ENCODE results near the gene GBGT1. TPM values are rescaled to one million over a fixed set of nuclear protein-coding genes. Genes with fewer than 3 reads are reported as not detected.

GBGT1 gene
- total RNA-seq, 1 donor = 3.3 TPM

- TF ChIP-seq CTCF (IDR thresholded peaks at IDR 0.05; ENCODE audit: extremely low read depth, low read depth, low read length) = peak; percentile 94
- peak; percentile 98 for DNase-seq (ENCODE audit: insufficient read length, low spot score, missing footprints)
- Histone ChIP-seq H3K27me3 (ENCODE audit: insufficient read depth, low read length) (no peaks in the 10 kb centered on the region), H3K36me3 (ENCODE audit: insufficient read depth, low read length) (no peaks in the 10 kb centered on the region), H3K4me3 (ENCODE audit: insufficient read depth, low read length) (peak overlapping the region; percentile 77), H2AFZ (ENCODE audit: low read length) (no peak overlapping the region), H3K4me2 (ENCODE audit: insufficient read depth, low read length) (peak overlapping the region; percentile 87), H3K4me1 (ENCODE audit: insufficient read depth, low read length) (peaks cover 20% of the 10 kb centered on the region), H4K20me1 (ENCODE audit: insufficient read depth, low read length) (peaks cover 38% of the 10 kb centered on the region), H3K27ac (ENCODE audit: low read depth, low read length) (no peak overlapping the region), H3K9me3 (ENCODE audit: low read depth, low read length) (no peaks in the 10 kb centered on the region), H3K79me2 (ENCODE audit: insufficient read depth, low read length) (peaks cover 14% of the 10 kb centered on the region)
Observed at GRCh38 chr9:133147412-133148198, 16.1 kb downstream of the GBGT1 start.

- peaks cover 45% of the 10 kb centered on the region for H4K20me1 ChIP-seq (ENCODE audit: insufficient read depth, low read length)
- H3K4me1 ChIP-seq (ENCODE audit: insufficient read depth, low read length) = peaks cover 20% of the 10 kb centered on the region
- no peak overlapping the region for H3K4me2 ChIP-seq (ENCODE audit: insufficient read depth, low read length)
- peaks cover 16% of the 10 kb centered on the region for H3K79me2 ChIP-seq (ENCODE audit: insufficient read depth, low read length)
- no peak overlapping the region for H2AFZ ChIP-seq (ENCODE audit: low read length)
- H3K4me3 ChIP-seq (ENCODE audit: insufficient read depth, low read length) = no peak overlapping the region
- H3K9me3 ChIP-seq (ENCODE audit: low read depth, low read length) = no peaks in the 10 kb centered on the region
- no peaks in the 10 kb centered on the region for H3K27me3 ChIP-seq (ENCODE audit: insufficient read depth, low read length)
- TF ChIP-seq CTCF (IDR thresholded peaks at IDR 0.05; ENCODE audit: extremely low read depth, low read depth, low read length) = no peak
- no peaks in the 10 kb centered on the region for H3K36me3 ChIP-seq (ENCODE audit: insufficient read depth, low read length)
- no peak overlapping the region for H3K27ac ChIP-seq (ENCODE audit: low read depth, low read length)
- DNase-seq (ENCODE audit: insufficient read length, low spot score, missing footprints) = peak; percentile 74
Observed at GRCh38 chr9:133146746-133147411, 16.8 kb downstream of the GBGT1 start.

GRCh38 chr9:133144904-133145851 is 18.5 kb downstream of the GBGT1 start:
- Histone ChIP-seq H2AFZ (ENCODE audit: low read length) (peak overlapping the region; percentile 1), H4K20me1 (ENCODE audit: insufficient read depth, low read length) (peaks cover 58% of the 10 kb centered on the region), H3K4me1 (ENCODE audit: insufficient read depth, low read length) (peaks cover 20% of the 10 kb centered on the region), H3K9me3 (ENCODE audit: low read depth, low read length) (no peaks in the 10 kb centered on the region), H3K27ac (ENCODE audit: low read depth, low read length) (no peak overlapping the region), H3K4me2 (ENCODE audit: insufficient read depth, low read length) (peak overlapping the region; percentile 84), H3K36me3 (ENCODE audit: insufficient read depth, low read length) (no peaks in the 10 kb centered on the region), H3K27me3 (ENCODE audit: insufficient read depth, low read length) (no peaks in the 10 kb centered on the region), H3K79me2 (ENCODE audit: insufficient read depth, low read length) (peaks cover 21% of the 10 kb centered on the region), H3K4me3 (ENCODE audit: insufficient read depth, low read length) (peak overlapping the region; percentile 74)
- no peak for TF ChIP-seq CTCF (IDR thresholded peaks at IDR 0.05; ENCODE audit: extremely low read depth, low read depth, low read length)
- peak; percentile 85 for DNase-seq (ENCODE audit: insufficient read length, low spot score, missing footprints)
